Activated B cell treated with CpG ODN at 0.5 μM for 24 hours (primary cell): ENCODE results near the gene TLL2. TPM values are rescaled to one million over a fixed set of nuclear protein-coding genes. Genes with fewer than 3 reads are reported as not detected.

ENCODE experiments used
- ATAC-seq: fragments of 200-7000 bp; cut with Tn5 transposase; one replicate; pipeline ENCODE4 v1.10.0; 2021; ENCODE audit warnings: low read depth, mild to moderate bottlenecking, moderate library complexity
- CTCF ChIA-PET: fragments of 350-600 bp; sonication (Branson Sonifier 250); formaldehyde crosslinking; loops from one replicate; lab custom pipeline; 2021; ENCODE audit warnings: antibody characterized with exemption; lab: Charles Lee
- POLR2A ChIA-PET: fragments of 350-600 bp; sonication (Branson Sonifier 250); formaldehyde crosslinking; loops from one replicate; lab custom pipeline; 2021; ENCODE audit warnings: antibody characterized with exemption; lab: Charles Lee
- DNase-seq: peaks from one replicate; pipeline ENCODE4 v3.0.0; 2022
- H3K27ac Mint-ChIP-seq: one replicate; pipeline ENCODE4 v1.8.0; 2020; ENCODE audit warnings: mixed read lengths
- H3K27me3 Mint-ChIP-seq: one replicate; pipeline ENCODE4 v1.8.0; 2021; ENCODE audit warnings: mixed read lengths
- H3K36me3 Mint-ChIP-seq: one replicate; pipeline ENCODE4 v1.8.0; 2021; ENCODE audit warnings: low read depth, mixed read lengths
- H3K4me1 Mint-ChIP-seq: one replicate; pipeline ENCODE4 v1.8.0; 2021; ENCODE audit warnings: mixed read lengths
- H3K4me3 Mint-ChIP-seq: one replicate; pipeline ENCODE4 v1.8.0; 2020; ENCODE audit warnings: mild to moderate bottlenecking, mixed read lengths
- H3K9me3 Mint-ChIP-seq: one replicate; pipeline ENCODE4 v1.8.0; 2020; ENCODE audit warnings: mixed read lengths
- CTCF ChIP-seq: fragments of 200-600 bp; IDR thresholded peaks from one replicate; pipeline ENCODE4 v1.8.0; 2022; ENCODE audit warnings: antibody characterized with exemption, mild to moderate bottlenecking
- intact Hi-C: fragments of 100-400 bp; cut with micrococcal nuclease; formaldehyde crosslinking; loops from one replicate; pipeline ENCODE4 v1.15.1; 2024
- total RNA-seq: library from RNA; stranded (reverse); gene quantifications from 2 replicates; pipeline ENCODE4 v1.2.3, GENCODE V29; 2022

TLL2 gene
- total RNA-seq, 1 donor from 2014 or later: 1.6 TPM

GRCh38 chr10:96317067-96317833, 196.5 kb downstream of the TLL2 start:
- no peak for TF ChIP-seq CTCF
- ChIA-PET POLR2A (no interaction called here), CTCF (interaction anchor here (1.2 to 3.7 kb wide), 6 partner anchors 17 to 300 kb away, joined by 3 to 16 read pairs (median 4); no protein-coding TSS in a partner anchor)
- ATAC-seq (no peak), DNase-seq (no peak)
- Mint-ChIP-seq H3K36me3 (no peaks in the 10 kb centered on the region), H3K4me1 (no peaks in the 10 kb centered on the region), H3K27me3 (peaks cover 9% of the 10 kb centered on the region), H3K27ac (no peak overlapping the region), H3K4me3 (no peak overlapping the region), H3K9me3 (no peaks in the 10 kb centered on the region)
- intact Hi-C loops: loop anchor here (1.0 kb wide), 1 partner anchor 300 kb away; no protein-coding TSS in a partner anchor

Other genes with a start within 250 kb of the TLL2 start
- gene BLNK, start 242.4 kb downstream of the TLL2 start, total RNA-seq: 238 and 267 TPM in 2 replicates
- gene DNTT, start 209.5 kb downstream of the TLL2 start, total RNA-seq: 0.11 TPM in 1 of 2 replicates, not detected in the other
- gene OPALIN, start 154.9 kb downstream of the TLL2 start, total RNA-seq: not detected in 2 replicates
- gene TM9SF3, start 73.1 kb upstream of the TLL2 start, total RNA-seq: 61.7 and 62.7 TPM in 2 replicates
- gene PIK3AP1, start 206.6 kb upstream of the TLL2 start, total RNA-seq: 156 and 157 TPM in 2 replicates